ENCODE data around the gene FARSA. TPM values are rescaled to one million over a fixed set of nuclear protein-coding genes. Genes with fewer than 3 reads are reported as not detected.
"Not testable (repeated sequence)": the region's sequence is repeated elsewhere in the genome, so short reads cannot be mapped to it uniquely, and the experiment has no call there.

Gene FARSA
- total and polyA plus RNA-seq, 2 donors: 27.2 to 51.3 TPM

DNA sequence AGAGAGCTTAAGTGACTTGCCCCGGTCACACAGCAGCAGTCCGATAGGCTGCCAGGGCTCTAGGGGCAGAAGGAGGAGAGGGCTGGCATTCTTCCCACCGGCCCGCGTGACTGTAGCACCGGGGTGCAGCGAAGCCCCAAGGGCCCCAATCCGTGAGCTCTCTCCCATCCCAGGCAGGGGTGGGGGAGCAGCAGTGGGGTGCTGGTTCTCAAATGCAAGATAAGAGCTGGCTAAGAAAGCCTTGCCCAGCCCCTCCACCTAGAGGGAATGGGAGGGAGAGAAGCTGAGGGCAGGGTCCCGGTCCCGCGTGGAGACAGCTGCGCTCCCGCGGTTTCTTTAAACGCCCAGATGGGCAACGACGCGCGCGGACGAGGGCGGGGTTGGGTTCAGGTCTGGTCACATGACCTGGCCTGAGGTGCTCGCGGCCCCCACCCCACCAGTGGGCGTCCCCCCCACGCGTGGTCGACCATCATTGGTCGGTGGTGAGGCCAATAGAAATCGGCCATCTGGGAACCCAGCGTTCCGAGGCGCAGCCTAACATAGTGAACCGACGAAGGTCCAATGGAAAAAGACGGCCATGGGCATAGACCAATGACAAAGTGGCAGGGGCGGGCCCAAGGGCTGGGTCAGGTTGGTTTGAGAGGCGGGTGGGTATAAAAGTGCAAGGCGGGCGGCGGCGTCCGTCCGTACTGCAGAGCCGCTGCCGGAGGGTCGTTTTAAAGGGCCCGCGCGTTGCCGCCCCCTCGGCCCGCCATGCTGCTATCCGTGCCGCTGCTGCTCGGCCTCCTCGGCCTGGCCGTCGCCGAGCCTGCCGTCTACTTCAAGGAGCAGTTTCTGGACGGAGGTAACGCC is 4.6 kb upstream of the FARSA start, which contains the start of gene CALR:
Gene CALR (plus strand): TSS at position 683 of the 852 bp plus-strand sequence. CDS start 71 bp downstream, at position 754.
- WGBS: under 1% methylated on average over 63 of the region's 63 CpGs
- Histone ChIP-seq H3K4me1 (ENCODE audit: insufficient read depth) (peaks cover 3% of the 10 kb centered on the region), H3K4me3 (ENCODE audit: low read depth, low read length) (peak within 1 kb of the TSS; percentile 80), H3K27ac (ENCODE audit: low read depth) (peak within 1 kb of the TSS; percentile 85), H3K36me3 (ENCODE audit: insufficient read depth) (peaks cover 2% of the 10 kb centered on the region)
- DNase-seq (ENCODE audit: extremely low spot score): peak; percentile 99

DNA sequence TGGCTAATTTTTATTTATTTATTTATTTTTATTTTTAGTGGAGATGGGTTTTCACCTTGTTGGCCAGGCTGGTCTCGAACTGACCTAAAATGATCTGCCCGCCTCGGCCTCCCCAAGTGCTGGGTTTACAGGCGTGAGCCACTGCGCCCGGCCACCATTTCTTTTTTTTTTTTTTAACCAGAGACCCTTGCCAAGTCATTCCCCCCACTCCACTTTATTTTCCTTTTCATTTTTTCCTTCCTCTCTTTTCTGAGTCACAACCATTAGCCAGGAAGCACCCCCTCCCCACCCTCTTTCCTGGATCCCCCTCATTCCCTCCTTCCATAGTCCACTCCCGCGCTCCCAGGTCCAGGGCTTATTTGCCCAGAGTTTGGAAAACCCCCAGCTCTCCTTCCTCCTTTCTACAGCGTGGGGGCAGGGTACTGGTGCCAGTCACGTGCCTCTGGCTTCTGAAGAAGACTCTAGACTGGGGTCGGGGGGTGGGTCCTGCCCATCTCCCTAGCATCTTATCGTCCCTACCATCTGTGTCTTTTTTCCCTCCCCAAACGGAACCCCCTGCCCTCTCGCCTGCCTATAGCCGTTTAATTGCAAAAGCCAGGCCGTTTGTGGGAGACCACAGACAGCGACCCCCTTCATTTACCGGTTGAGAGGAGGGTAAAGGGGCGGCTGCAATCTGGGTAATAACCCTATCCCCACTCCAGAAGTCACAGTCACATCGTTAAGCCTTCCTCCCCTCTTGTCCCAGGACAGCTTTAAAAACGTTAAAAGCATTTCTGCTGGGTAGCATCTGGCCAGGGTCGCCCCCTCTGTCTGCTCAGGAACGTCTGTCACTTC is 3.8 kb upstream of the FARSA start:
- 20% methylated on average over 23 of the region's 23 CpGs for WGBS
- DNase-seq (ENCODE audit: extremely low spot score): no peak
- Histone ChIP-seq H3K36me3 (ENCODE audit: insufficient read depth) (peaks cover 2% of the 10 kb centered on the region), H3K4me1 (ENCODE audit: insufficient read depth) (peaks cover 3% of the 10 kb centered on the region), H3K4me3 (ENCODE audit: low read depth, low read length) (no peak overlapping the region), H3K27ac (ENCODE audit: low read depth) (no peak overlapping the region)

- Histone ChIP-seq H3K36me3 (ENCODE audit: insufficient read depth) (no peaks in the 10 kb centered on the region), H3K4me1 (ENCODE audit: insufficient read depth) (peaks cover 3% of the 10 kb centered on the region), H3K4me3 (ENCODE audit: low read depth, low read length) (no peak overlapping the region), H3K27ac (ENCODE audit: low read depth) (no peak overlapping the region)
- no peak for DNase-seq (ENCODE audit: extremely low spot score)
- WGBS: 73% methylated on average over 7 of the region's 7 CpGs
Observed at GRCh38 chr19:12936582-12936981, 3.1 kb upstream of the FARSA start.

DNA sequence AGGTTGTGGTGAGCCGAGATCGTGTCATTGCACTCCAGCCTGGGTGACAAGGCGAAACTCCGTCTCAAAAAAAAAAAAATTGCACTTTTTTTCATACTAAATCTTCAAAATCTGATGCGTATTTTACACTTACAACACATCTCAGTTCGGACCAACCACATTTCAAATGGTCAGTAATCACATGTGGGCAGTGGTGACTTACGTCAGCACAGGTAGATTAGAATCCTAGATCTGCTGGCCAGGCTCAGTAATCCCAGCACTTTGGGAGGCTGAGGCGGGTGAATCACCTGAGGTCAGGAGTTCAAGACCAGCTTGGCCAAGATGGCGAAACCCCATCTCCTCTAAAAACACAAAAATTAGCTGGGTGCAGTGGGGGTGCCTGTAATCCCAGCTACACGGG is 1.6 kb upstream of the FARSA start:
- DNase-seq (ENCODE audit: extremely low spot score): no peak
- H3K4me1 ChIP-seq (ENCODE audit: insufficient read depth): peaks cover 2% of the 10 kb centered on the region
- no peak overlapping the region for H3K4me3 ChIP-seq (ENCODE audit: low read depth, low read length)
- WGBS: 89% methylated on average over 10 of the region's 10 CpGs
- H3K36me3 ChIP-seq (ENCODE audit: insufficient read depth): no peaks in the 10 kb centered on the region
- no peak overlapping the region for H3K27ac ChIP-seq (ENCODE audit: low read depth)

DNA sequence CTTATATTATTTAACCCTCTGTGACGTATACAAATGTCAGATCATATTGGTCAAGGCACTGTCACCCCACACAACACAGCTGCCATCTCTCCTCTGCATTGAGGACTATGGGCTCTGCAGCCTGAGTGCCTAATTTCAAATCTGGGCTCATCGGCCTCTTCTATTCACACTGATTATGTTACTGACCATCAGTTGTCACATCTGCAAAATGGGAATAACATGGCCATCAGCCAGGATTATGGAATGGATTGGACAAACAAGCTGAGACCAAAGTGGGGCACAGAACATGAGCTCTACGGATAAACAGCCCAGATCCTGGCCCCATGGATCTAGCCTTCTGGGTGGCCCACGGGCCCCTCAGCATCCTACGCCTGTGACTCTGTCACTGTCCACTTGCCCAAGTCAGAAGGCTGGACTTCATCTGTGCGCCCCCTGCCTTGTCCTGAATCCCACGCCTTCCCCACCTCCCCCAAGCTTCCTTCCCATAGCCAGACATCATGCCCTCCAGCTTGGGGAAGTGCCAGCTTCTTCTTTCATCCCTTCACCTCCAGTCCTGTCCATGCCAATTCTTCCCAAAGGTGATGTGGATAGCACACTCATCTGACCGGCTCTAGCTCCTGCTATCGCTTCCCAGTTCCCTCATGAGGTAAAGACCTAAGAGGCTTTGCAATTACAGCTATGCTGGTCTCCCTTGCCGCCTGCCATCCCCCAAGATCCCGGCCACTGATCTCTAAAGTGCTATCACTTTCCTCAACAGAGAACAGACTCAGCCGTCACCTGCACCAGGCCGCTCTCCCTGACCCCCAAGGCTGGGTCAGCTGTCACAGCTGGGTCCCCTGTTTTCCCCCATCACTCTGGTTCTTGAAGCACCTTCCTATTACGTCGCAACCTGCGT is 872 bp downstream of the FARSA start:
- Histone ChIP-seq H3K36me3 (ENCODE audit: insufficient read depth) (peaks cover 2% of the 10 kb centered on the region), H3K4me3 (ENCODE audit: low read depth, low read length) (peak overlapping the region; percentile 70), H3K4me1 (ENCODE audit: insufficient read depth) (no peaks in the 10 kb centered on the region), H3K27ac (ENCODE audit: low read depth) (no peak overlapping the region)
- no peak for DNase-seq (ENCODE audit: extremely low spot score)
- 29% methylated on average over 16 of the region's 16 CpGs for WGBS

DNA sequence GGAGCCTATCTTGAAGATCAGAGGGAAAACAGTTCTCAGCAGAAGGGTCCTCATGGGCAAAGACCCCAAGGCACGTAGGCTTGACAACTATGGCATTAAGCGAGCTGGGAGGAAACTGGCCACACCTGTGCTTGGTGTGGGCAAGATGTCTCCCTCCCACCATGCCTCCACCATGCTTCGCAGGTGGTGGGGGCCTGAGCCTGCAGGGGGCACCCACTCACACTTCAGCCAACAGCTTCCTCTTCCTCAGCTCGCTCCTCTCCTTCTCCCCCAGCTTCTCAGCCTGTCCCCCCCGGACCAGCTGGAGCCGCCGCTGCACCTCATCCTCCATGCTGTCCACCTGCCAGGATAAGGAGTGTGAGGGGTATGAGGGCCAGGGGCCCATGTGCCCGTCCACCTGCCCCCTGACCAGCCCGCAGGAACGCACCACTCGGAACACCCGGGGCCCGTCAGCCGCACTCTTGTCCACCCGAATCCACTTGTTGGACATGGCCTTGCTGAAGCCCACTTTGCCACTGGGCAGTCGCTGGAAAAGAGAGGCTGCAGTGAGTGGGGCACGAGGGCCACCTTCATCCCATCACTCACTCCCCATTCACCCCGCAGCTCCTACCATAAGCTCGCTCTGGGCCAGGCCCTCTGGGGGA is 3.4 kb downstream of the FARSA start:
- DNase-seq (ENCODE audit: extremely low spot score): no peak
- Histone ChIP-seq H3K36me3 (ENCODE audit: insufficient read depth) (peaks cover 2% of the 10 kb centered on the region), H3K4me3 (ENCODE audit: low read depth, low read length) (no peak overlapping the region), H3K27ac (ENCODE audit: low read depth) (no peak overlapping the region), H3K4me1 (ENCODE audit: insufficient read depth) (no peaks in the 10 kb centered on the region)
- 90% methylated on average over 19 of the region's 19 CpGs for WGBS

GRCh38 chr19:12924621-12925310 is 8.7 kb downstream of the FARSA start:
- H3K36me3 ChIP-seq (ENCODE audit: insufficient read depth): peaks cover 5% of the 10 kb centered on the region
- no peaks in the 10 kb centered on the region for H3K4me1 ChIP-seq (ENCODE audit: insufficient read depth)
- 96% methylated on average over 29 of the region's 29 CpGs for WGBS
- H3K4me3 ChIP-seq (ENCODE audit: low read depth, low read length): no peak overlapping the region
- DNase-seq (ENCODE audit: extremely low spot score): no peak
- H3K27ac ChIP-seq (ENCODE audit: low read depth): no peak overlapping the region

DNA sequence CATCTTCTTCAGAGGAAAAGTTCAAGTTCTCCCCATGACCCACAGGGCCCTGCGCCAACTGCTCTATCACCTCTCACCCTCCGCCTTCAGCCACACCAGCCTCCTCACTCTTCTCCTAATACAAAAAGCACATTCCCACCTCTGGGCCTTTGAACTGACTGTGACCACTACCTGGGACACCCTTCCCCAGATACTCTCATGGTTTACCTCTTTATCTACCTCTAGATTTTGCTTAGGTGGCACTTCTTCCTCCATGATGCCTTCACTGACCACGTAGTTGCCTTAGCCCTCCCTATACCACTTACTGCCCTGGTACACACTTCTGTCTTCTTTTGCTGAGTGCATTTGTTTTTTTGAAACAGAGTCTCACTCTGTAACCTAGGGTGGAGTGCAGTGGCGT is 10.6 kb downstream of the FARSA start:
- no peak for DNase-seq (ENCODE audit: extremely low spot score)
- 98% methylated on average over 4 of the region's 4 CpGs for WGBS
- H3K27ac ChIP-seq (ENCODE audit: low read depth): no peak overlapping the region
- H3K4me1 ChIP-seq (ENCODE audit: insufficient read depth): no peaks in the 10 kb centered on the region
- peaks cover 3% of the 10 kb centered on the region for H3K36me3 ChIP-seq (ENCODE audit: insufficient read depth)
- no peak overlapping the region for H3K4me3 ChIP-seq (ENCODE audit: low read depth, low read length)

GRCh38 chr19:12921047-12921446 is 12.5 kb downstream of the FARSA start:
- Histone ChIP-seq H3K4me1 (ENCODE audit: insufficient read depth) (no peaks in the 10 kb centered on the region), H3K36me3 (ENCODE audit: insufficient read depth) (peaks cover 3% of the 10 kb centered on the region), H3K4me3 (ENCODE audit: low read depth, low read length) (no peak overlapping the region), H3K27ac (ENCODE audit: low read depth) (no peak overlapping the region)
- no peak for DNase-seq (ENCODE audit: extremely low spot score)
- WGBS: 38% methylated on average over 3 of the region's 3 CpGs

GRCh38 chr19:12918253-12918652 is 15.3 kb downstream of the FARSA start:
- H3K4me1 ChIP-seq (ENCODE audit: insufficient read depth): no peaks in the 10 kb centered on the region
- no peak for DNase-seq (ENCODE audit: extremely low spot score)
- no peak overlapping the region for H3K27ac ChIP-seq (ENCODE audit: low read depth)
- H3K4me3 ChIP-seq (ENCODE audit: low read depth, low read length): no peak overlapping the region
- WGBS: 95% methylated on average over 14 of the region's 14 CpGs
- peaks cover 3% of the 10 kb centered on the region for H3K36me3 ChIP-seq (ENCODE audit: insufficient read depth)

DNA sequence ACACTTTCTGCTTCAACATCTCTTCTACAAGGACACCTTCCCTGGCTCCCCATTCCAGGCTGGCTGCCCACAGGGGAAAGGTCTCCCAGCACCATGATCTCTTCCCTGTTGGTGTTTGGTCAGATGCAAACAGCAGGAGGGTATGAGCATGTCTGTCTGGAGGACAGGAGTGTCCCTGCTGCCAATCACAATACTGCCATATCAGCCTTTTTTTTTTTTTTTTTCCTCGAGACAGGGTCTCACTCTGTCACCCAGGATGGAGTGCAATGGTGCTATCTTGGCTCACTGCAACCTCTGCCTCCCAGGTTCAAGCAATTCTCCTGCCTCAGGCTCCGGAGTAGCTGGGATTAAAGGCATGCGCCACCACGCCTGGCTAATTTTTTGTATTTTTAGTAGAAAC is 17.7 kb downstream of the FARSA start:
- H3K36me3 ChIP-seq (ENCODE audit: insufficient read depth); DNase-seq (ENCODE audit: extremely low spot score); H3K4me3 ChIP-seq (ENCODE audit: low read depth, low read length); H3K4me1 ChIP-seq (ENCODE audit: insufficient read depth); H3K27ac ChIP-seq (ENCODE audit: low read depth): not testable (repeated sequence)
- 89% methylated on average over 4 of the region's 4 CpGs for WGBS

- no peaks in the 10 kb centered on the region for H3K4me1 ChIP-seq (ENCODE audit: insufficient read depth)
- H3K36me3 ChIP-seq (ENCODE audit: insufficient read depth): no peaks in the 10 kb centered on the region
- WGBS: 45% methylated on average over 12 of the region's 12 CpGs
- no peak for DNase-seq (ENCODE audit: extremely low spot score)
- H3K4me3 ChIP-seq (ENCODE audit: low read depth, low read length): no peak overlapping the region
- peak overlapping the region; percentile 11 for H3K27ac ChIP-seq (ENCODE audit: low read depth)
Observed at GRCh38 chr19:12913851-12914690, 19.4 kb downstream of the FARSA start.

Measured in urinary bladder (tissue), 4 donors.